Upper lobe of left lung (tissue), 6 donors: ENCODE measurements around the gene TNXB. TPM values are rescaled to one million over a fixed set of nuclear protein-coding genes. Genes with fewer than 3 reads are reported as not detected.
A peak's percentile ranks its signal among the peaks of the same experiment; 100 is the strongest.

Experiments used
- ATAC-seq, 2 donors: fragments of 200-7000 bp; cut with Tn5 transposase; one replicate each; pipeline ENCODE4 v1.9.1; 2022; ENCODE audit warnings: mild to moderate bottlenecking in 2 of 2, moderate library complexity in 2 of 2; ENCODE audit not compliant: low FRiP score in 2 of 2
- DNase-seq, 2 donors: peaks; one replicate each; pipeline ENCODE4 v3.0.0-alpha.2; 2019 to 2020
- H3K27ac ChIP-seq, 4 donors: fragments of 200-600 bp; sonication (generic); one replicate each; pipeline ENCODE4 v1.5.1; 2016 to 2019
- H3K27me3 ChIP-seq, 4 donors: fragments of 200-600 bp; sonication (generic); one replicate each; pipeline ENCODE4 v1.5.1; 2017 to 2019
- H3K36me3 ChIP-seq, 4 donors: fragments of 200-600 bp; sonication (generic); one replicate each; pipeline ENCODE4 v1.5.1; 2016 to 2019
- H3K4me1 ChIP-seq, 4 donors: fragments of 200-600 bp; sonication (generic); one replicate each; pipeline ENCODE4 v1.5.1; 2018 to 2019
- H3K4me3 ChIP-seq, 4 donors: fragments of 200-600 bp; sonication (generic); one replicate each; pipeline ENCODE4 v1.5.1; 2017 to 2019; ENCODE audit warnings: mild to moderate bottlenecking in 2 of 4, moderate library complexity in 1 of 4
- H3K9me3 ChIP-seq, 4 donors: fragments of 200-600 bp; sonication (generic); one replicate each; pipeline ENCODE4 v1.5.1; 2018 to 2019
- EP300 ChIP-seq, 4 donors: sonication (generic); formaldehyde crosslinking; IDR thresholded peaks; one replicate each; pipeline ENCODE4 v1.5.1; 2017; ENCODE audit warnings: antibody characterized with exemption in 4 of 4, control low read depth in 2 of 4
- POLR2A ChIP-seq, 4 donors: fragments of 450-650 bp; IDR thresholded peaks; one replicate each; pipeline ENCODE4 v1.5.1; 2016 to 2017; ENCODE audit warnings: antibody characterized with exemption in 4 of 4, mild to moderate bottlenecking in 2 of 4
- POLR2AphosphoS5 ChIP-seq, 2 donors: sonication (generic); formaldehyde crosslinking; IDR thresholded peaks; one replicate each; pipeline ENCODE4 v1.5.1; 2017; ENCODE audit warnings: antibody characterized with exemption in 2 of 2
- WGBS, 2 donors: methylation state at CpG; one replicate each; pipeline ENCODE4 v1.1.5; 2017 to 2018; 5-methylcytosine and 5-hydroxymethylcytosine counted together
- total RNA-seq, 6 donors: library from RNA; depleted of rRNA in 4 of 6; stranded (reverse); fragments of >200 nt in 4 of 6; gene quantifications; one replicate each; pipeline versions ENCODE4 v1.1.0 to v1.2.1, GENCODE V29; 2016 to 2021
- TF ChIP-seq, protein P1 (sequence below), 6 experiments: fragments of 450-650 bp in 4 of 6; fragments of 200-600 bp in 2 of 6; sonication (generic) in 2 of 6; IDR thresholded peaks; one replicate each; pipeline ENCODE4 v1.5.1; 2016 to 2019; ENCODE audit warnings: antibody characterized with exemption in 6 of 6
- donor health status: DM: no; HTN: no; CAD: no; lungs with moderate emphysema.
- donor health status: DM: no; HTN: yes; CAD: no; lungs with severe emphysema.

TNXB gene
- total RNA-seq, 6 donors from 2014 or later, result 58.1 to 206 (median 151) TPM

DNA sequence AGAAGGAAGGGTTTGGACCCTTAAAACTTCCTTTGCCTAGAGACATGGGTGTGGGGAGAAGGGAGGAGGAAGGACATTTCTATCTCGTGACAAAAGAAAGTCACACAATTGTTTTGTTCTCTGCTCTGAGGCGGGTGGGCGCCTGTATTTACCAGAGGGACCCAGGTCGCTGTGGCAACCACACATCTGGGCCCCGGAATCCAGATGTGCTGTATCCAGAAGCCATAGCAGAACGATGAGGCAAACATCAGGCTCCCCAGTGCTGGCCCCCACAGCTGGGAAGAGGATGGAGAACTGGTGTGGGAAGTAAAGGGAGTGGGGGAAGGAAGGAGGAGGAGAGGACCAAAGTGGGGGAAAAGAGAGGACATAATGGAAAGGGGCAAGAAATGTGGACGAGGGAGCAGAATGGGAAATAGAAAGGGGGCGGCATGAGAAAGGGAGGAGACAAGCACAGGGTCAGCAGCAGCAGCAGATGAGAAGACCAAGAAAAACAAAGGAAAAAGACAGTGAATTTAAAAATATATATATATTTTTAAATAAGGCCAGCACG is 3.4 kb upstream of the TNXB start:
- 54 to 70% methylated on average over 9 of the region's 9 CpGs for WGBS, 2 donors
- DNase-seq (no peak), ATAC-seq (peak in 1 of 2 donors; percentile 38)
- peaks cover 61 to 82% (median 75%) of the 10 kb centered on the region in 4 donors for H3K4me1 ChIP-seq
- peak overlapping the region; percentile 79 to 86 (median 84) for H3K27ac ChIP-seq
- H3K27me3 ChIP-seq, result peaks cover 0 to 1% (median 0%) of the 10 kb centered on the region in 4 donors
- no peak overlapping the region for H3K4me3 ChIP-seq
- H3K9me3 ChIP-seq, result no peaks in the 10 kb centered on the region
- TF ChIP-seq POLR2A (IDR thresholded peaks at IDR 0.05), result no peak
- no peak for TF ChIP-seq EP300 (IDR thresholded peaks at IDR 0.05)
- H3K36me3 ChIP-seq, result peaks cover 12 to 29% (median 22%) of the 10 kb centered on the region in 4 donors

DNA sequence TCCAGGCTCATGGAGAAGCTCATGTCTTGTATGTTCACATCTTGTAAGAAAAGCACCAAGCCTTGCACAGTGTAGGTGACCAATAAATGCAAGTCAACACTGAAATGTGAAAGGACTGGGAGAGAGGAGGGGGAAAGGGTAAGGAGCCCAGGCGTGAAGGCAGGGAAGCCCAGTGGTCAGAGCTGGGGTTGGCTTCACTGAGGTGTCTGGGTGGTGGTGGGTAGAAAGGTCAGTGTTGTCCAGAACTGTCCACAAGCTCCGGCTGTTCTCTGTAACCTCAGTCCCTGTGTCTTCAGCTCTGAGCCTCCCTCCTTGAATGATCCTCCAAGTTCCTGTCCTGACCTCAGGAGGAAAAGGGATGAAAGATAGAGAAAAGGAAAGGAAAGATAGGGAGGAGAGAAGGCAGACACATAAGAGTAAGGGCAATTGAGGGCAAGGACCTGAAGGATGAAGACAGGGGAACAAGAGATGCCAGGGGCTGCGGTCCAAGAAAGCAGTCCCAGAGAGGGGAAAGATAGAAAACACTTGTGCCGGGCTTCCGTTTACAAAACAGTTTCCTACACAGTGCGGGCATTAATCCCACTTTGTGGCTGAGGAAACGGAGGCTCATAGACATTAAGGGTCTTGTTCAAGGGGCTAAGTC is 2.4 kb upstream of the TNXB start:
- Histone ChIP-seq H3K4me3 (no peak overlapping the region), H3K9me3 (no peaks in the 10 kb centered on the region), H3K4me1 (peaks cover 70 to 91% (median 79%) of the 10 kb centered on the region in 4 donors), H3K27ac (peak overlapping the region; percentile 79 to 86 (median 84)), H3K36me3 (peaks cover 6 to 19% (median 13%) of the 10 kb centered on the region in 4 donors), H3K27me3 (peaks cover 0 to 1% (median 0%) of the 10 kb centered on the region in 4 donors)
- WGBS, 2 donors, result 41 to 65% methylated on average over 7 of the region's 7 CpGs
- no peak for DNase-seq
- peak in 1 of 2 donors; percentile 14 for ATAC-seq
- peak in 1 of 4 donors; percentile 4 for TF ChIP-seq POLR2A (IDR thresholded peaks at IDR 0.05)
- TF ChIP-seq, protein P1, sequence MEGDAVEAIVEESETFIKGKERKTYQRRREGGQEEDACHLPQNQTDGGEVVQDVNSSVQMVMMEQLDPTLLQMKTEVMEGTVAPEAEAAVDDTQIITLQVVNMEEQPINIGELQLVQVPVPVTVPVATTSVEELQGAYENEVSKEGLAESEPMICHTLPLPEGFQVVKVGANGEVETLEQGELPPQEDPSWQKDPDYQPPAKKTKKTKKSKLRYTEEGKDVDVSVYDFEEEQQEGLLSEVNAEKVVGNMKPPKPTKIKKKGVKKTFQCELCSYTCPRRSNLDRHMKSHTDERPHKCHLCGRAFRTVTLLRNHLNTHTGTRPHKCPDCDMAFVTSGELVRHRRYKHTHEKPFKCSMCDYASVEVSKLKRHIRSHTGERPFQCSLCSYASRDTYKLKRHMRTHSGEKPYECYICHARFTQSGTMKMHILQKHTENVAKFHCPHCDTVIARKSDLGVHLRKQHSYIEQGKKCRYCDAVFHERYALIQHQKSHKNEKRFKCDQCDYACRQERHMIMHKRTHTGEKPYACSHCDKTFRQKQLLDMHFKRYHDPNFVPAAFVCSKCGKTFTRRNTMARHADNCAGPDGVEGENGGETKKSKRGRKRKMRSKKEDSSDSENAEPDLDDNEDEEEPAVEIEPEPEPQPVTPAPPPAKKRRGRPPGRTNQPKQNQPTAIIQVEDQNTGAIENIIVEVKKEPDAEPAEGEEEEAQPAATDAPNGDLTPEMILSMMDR (IDR thresholded peaks at IDR 0.05), result no peak

DNA sequence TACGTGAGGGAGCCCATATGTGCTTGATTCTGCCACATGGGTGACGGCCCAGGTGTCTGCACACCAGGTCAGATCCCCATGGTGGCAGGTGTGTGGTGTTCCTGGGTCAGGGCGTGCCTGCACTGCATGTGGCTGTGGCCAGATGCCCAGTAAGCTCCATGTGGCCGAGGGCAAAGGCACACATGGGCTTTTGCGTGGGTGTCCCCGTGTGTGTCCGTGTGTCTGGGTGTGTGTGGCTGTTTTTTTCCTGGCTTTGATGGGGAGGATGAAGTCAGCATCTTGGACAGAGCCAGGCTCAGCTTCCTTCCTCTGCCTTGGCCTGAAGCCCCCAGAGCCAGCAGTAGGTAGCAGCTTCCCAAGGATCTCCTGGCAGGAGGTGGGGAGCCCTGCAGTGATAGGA is 1.5 kb upstream of the TNXB start:
- 42 to 52% methylated on average over 4 to 7 of the region's 7 CpGs for WGBS, 2 donors
- peak overlapping the region; percentile 79 to 86 (median 84) for H3K27ac ChIP-seq
- no peaks in the 10 kb centered on the region for H3K27me3 ChIP-seq
- no peaks in the 10 kb centered on the region for H3K9me3 ChIP-seq
- H3K36me3 ChIP-seq, result peaks cover 0 to 10% (median 3%) of the 10 kb centered on the region in 4 donors
- no peak overlapping the region for H3K4me3 ChIP-seq
- no peak for TF ChIP-seq EP300 (IDR thresholded peaks at IDR 0.05)
- TF ChIP-seq POLR2AphosphoS5 (IDR thresholded peaks at IDR 0.05), result peak in 1 of 2 donors; percentile 65
- ATAC-seq (peak in 1 of 2 donors; percentile 7), DNase-seq (no peak)
- H3K4me1 ChIP-seq, result peaks cover 75 to 92% (median 83%) of the 10 kb centered on the region in 4 donors

DNA sequence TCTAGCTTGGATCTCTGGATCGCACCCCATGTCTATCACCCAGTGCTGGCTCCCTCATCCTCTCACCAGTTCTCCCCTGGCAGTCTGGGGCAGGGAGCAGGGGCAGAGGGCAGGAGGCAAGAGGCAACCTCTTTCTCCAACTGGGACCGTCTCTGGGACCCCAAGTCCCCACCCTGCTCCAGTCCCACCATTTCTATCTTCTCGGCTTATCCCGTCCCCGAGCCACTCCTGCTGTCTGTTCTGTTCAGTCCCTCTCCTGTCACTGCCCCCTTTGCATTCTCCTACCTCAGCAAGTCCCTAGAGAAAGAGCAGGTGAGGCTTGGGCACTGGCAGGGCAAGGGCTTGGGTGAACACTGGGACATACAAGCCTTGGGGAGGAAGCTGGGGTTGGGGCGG is 625 bp upstream of the TNXB start:
- DNase-seq, result no peak
- Histone ChIP-seq H3K27me3 (no peaks in the 10 kb centered on the region), H3K4me3 (peak overlapping the region in 2 of 4 donors; percentile 46 to 49), H3K36me3 (peaks cover 0 to 1% (median 0%) of the 10 kb centered on the region in 4 donors), H3K4me1 (peaks cover 69 to 86% (median 81%) of the 10 kb centered on the region in 4 donors), H3K9me3 (no peaks in the 10 kb centered on the region), H3K27ac (peak overlapping the region; percentile 79 to 86 (median 84))
- no peak for ATAC-seq
- whole genome bisulfite sequencing, 2 donors, result 35 to 60% methylated on average over 6 of the region's 6 CpGs
- TF ChIP-seq, protein P1 (IDR thresholded peaks at IDR 0.05), result no peak
- no peak for TF ChIP-seq EP300 (IDR thresholded peaks at IDR 0.05)
- TF ChIP-seq POLR2A (IDR thresholded peaks at IDR 0.05), result no peak
- TF ChIP-seq POLR2AphosphoS5 (IDR thresholded peaks at IDR 0.05), result no peak

DNA sequence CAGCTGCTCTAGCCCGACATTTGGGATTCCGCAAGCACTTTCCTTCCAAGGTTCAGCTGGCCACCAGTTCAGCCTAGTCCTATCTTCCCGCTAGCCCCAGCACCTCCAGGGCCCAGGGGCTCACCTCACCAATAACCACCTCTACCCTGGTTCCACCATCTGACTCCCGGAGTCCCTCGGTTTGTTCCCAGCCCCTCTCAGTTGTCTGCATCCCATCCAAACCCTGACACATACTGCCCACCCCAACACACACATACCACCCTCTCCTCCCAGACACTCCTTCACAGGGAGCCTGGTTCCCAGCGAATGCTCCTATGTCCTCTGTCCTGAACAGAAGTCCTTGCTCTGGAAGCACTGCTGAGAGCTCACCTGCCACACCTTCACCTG is 418 bp downstream of the TNXB start:
- Histone ChIP-seq H3K27me3 (no peaks in the 10 kb centered on the region), H3K36me3 (no peaks in the 10 kb centered on the region), H3K9me3 (no peaks in the 10 kb centered on the region), H3K4me3 (peak overlapping the region; percentile 8 to 49 (median 43)), H3K4me1 (peaks cover 59 to 76% (median 73%) of the 10 kb centered on the region in 4 donors), H3K27ac (peak overlapping the region; percentile 79 to 86 (median 84))
- 31 to 32% methylated on average over 6 of the region's 6 CpGs for WGBS, 2 donors
- no peak for DNase-seq
- TF ChIP-seq EP300 (IDR thresholded peaks at IDR 0.05) (no peak), POLR2A (IDR thresholded peaks at IDR 0.05) (no peak), POLR2AphosphoS5 (IDR thresholded peaks at IDR 0.05) (no peak)
- TF ChIP-seq, protein P1 (IDR thresholded peaks at IDR 0.05), result no peak
- no peak for ATAC-seq
